ENCODE data around the gene SLC24A4.

The SLC24A4 gene

DNA sequence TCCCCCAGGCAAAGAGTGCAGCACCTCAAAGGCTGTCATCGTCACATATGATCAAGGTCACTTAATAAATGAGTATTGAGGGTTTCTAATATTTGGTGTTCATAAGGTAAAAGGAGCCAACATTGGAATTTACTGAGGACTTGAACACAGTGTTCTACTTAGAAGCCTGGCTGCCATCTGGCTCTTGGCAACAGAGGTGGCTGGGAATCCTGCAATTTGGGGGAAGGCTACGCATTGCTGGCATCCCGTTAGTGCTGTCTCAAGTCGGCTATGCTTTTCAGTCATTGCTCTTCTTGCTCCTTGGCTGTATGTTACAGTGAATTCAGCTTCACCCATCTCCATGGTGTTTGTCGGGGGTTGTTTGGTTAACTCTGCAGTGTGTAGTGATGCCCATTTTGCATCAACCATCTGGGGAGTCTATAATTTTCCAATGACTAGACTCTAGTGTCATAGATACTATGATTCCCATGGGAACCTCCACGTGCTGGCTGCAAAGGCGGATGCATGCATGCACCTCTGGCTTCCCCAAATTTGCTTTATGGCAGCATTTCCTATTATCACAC is 12.9 kb upstream of the SLC24A4 start:
- DNase-seq (ENCODE audit: low spot score), result no peak
- no peak overlapping the region for H2AK5ac ChIP-seq (ENCODE audit: low read depth, low read length)
- H3K4me3 ChIP-seq (ENCODE audit: low read length in 2 of 2), result no peak overlapping the region
- H2AFZ ChIP-seq (ENCODE audit: low read length), result no peak overlapping the region
- no peak overlapping the region for H2BK12ac ChIP-seq (ENCODE audit: low read length)
- H4K8ac ChIP-seq (ENCODE audit: low read depth, low read length), result no peak overlapping the region
- no peaks in the 10 kb centered on the region for H3K27me3 ChIP-seq (ENCODE audit: control insufficient read depth in 3 of 3, insufficient read depth in 3 of 3, low read depth in 1 of 3, low read length in 3 of 3)
- H3K14ac ChIP-seq (ENCODE audit: low read length), result no peak overlapping the region
- no peak overlapping the region for H3K23ac ChIP-seq (ENCODE audit: low read depth, low read length, poor library complexity)
- H3K79me1 ChIP-seq (ENCODE audit: low read depth, low read length), result no peaks in the 10 kb centered on the region
- no peak overlapping the region for H2BK15ac ChIP-seq (ENCODE audit: low read length)
- H3K18ac ChIP-seq (ENCODE audit: low read length), result no peak overlapping the region
- H2BK5ac ChIP-seq (ENCODE audit: low read length), result no peak overlapping the region
- no peak overlapping the region for H3K4me2 ChIP-seq (ENCODE audit: insufficient read depth, low read length, poor library complexity, severe bottlenecking)
- H3K9me3 ChIP-seq (replicated peaks in 1 of 2; ENCODE audit: control insufficient read depth in 2 of 2, insufficient read depth in 1 of 2, low read depth in 1 of 2, low read length in 2 of 2), result no peaks in the 10 kb centered on the region
- WGBS, 2 donors (ENCODE audit: extremely low coverage in 2 of 2, insufficient read length in 2 of 2, insufficient replicate concordance in 1 of 2), result no CpG with 5 or more reads among the region's 7 CpGs
- H4K91ac ChIP-seq (ENCODE audit: low read depth, low read length, poor library complexity), result no peak overlapping the region
- H3K36me3 ChIP-seq (replicated peaks in 1 of 2; ENCODE audit: control insufficient read depth in 2 of 2, insufficient read depth in 2 of 2, low read length in 2 of 2), result no peaks in the 10 kb centered on the region
- H3K9ac ChIP-seq (ENCODE audit: low read depth, low read length, poor library complexity), result no peak overlapping the region
- no peak overlapping the region for H2BK120ac ChIP-seq (ENCODE audit: low read depth, low read length)
- H3K4ac ChIP-seq (ENCODE audit: low read length), result no peak overlapping the region
- no peak overlapping the region for H3K27ac ChIP-seq (replicated peaks; ENCODE audit: low read length)
- H3K4me1 ChIP-seq (ENCODE audit: control insufficient read depth in 2 of 2, insufficient read depth in 1 of 2, low read depth in 1 of 2, low read length in 2 of 2), result peaks cover 0 to 1% of the 10 kb centered on the region in 2 donors

DNA sequence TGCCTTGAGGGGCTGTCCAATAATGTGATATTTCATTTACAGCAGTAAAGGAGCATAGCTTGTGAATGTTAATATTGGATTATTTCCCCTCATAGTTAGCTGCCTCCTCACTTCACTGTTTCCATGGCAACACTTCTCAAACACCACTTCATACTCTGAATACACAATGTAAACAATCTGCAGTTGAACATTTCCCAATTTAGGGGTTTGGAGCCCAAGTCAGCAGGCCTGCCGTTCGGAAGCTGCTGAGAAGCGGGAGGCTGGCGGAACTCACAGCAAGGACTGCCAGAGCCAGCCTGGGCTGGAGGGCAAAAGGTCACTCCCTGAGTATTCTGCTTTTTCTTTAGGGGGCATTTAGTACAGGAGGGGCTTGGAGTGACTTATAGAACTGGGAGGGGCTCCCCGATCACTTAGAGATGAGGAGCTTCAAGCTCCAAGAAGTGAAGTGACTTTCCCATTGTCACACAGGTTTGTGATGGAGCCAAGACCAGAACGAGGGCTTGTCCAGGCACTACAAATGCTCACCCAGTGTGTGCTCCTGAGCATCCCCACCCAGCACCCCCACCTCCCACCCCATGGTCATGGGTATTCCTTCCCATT is 12.1 kb upstream of the SLC24A4 start:
- H4K91ac ChIP-seq (ENCODE audit: low read depth, low read length, poor library complexity), result no peak overlapping the region
- H3K79me1 ChIP-seq (ENCODE audit: low read depth, low read length), result no peaks in the 10 kb centered on the region
- H3K9ac ChIP-seq (ENCODE audit: low read depth, low read length, poor library complexity), result no peak overlapping the region
- H3K18ac ChIP-seq (ENCODE audit: low read length), result no peak overlapping the region
- no peak for DNase-seq (ENCODE audit: low spot score)
- no peaks in the 10 kb centered on the region for H3K27me3 ChIP-seq (ENCODE audit: control insufficient read depth in 3 of 3, insufficient read depth in 3 of 3, low read depth in 1 of 3, low read length in 3 of 3)
- H2BK12ac ChIP-seq (ENCODE audit: low read length), result no peak overlapping the region
- no peak overlapping the region for H4K8ac ChIP-seq (ENCODE audit: low read depth, low read length)
- H3K4ac ChIP-seq (ENCODE audit: low read length), result no peak overlapping the region
- WGBS, 2 donors (ENCODE audit: extremely low coverage in 2 of 2, insufficient read length in 2 of 2, insufficient replicate concordance in 1 of 2), result no CpG with 5 or more reads among the region's 6 CpGs
- H3K27ac ChIP-seq (replicated peaks; ENCODE audit: low read length), result no peak overlapping the region
- no peak overlapping the region for H2AFZ ChIP-seq (ENCODE audit: low read length)
- no peak overlapping the region for H3K4me3 ChIP-seq (ENCODE audit: low read length in 2 of 2)
- H3K4me1 ChIP-seq (ENCODE audit: control insufficient read depth in 2 of 2, insufficient read depth in 1 of 2, low read depth in 1 of 2, low read length in 2 of 2), result peaks cover 0 to 1% of the 10 kb centered on the region in 2 donors
- no peak overlapping the region for H3K23ac ChIP-seq (ENCODE audit: low read depth, low read length, poor library complexity)
- H2BK5ac ChIP-seq (ENCODE audit: low read length), result no peak overlapping the region
- no peak overlapping the region for H3K4me2 ChIP-seq (ENCODE audit: insufficient read depth, low read length, poor library complexity, severe bottlenecking)
- no peak overlapping the region for H2BK120ac ChIP-seq (ENCODE audit: low read depth, low read length)
- no peaks in the 10 kb centered on the region for H3K9me3 ChIP-seq (replicated peaks in 1 of 2; ENCODE audit: control insufficient read depth in 2 of 2, insufficient read depth in 1 of 2, low read depth in 1 of 2, low read length in 2 of 2)
- H3K14ac ChIP-seq (ENCODE audit: low read length), result no peak overlapping the region
- H2AK5ac ChIP-seq (ENCODE audit: low read depth, low read length), result no peak overlapping the region
- H3K36me3 ChIP-seq (replicated peaks in 1 of 2; ENCODE audit: control insufficient read depth in 2 of 2, insufficient read depth in 2 of 2, low read length in 2 of 2), result no peaks in the 10 kb centered on the region
- H2BK15ac ChIP-seq (ENCODE audit: low read length), result no peak overlapping the region

DNA sequence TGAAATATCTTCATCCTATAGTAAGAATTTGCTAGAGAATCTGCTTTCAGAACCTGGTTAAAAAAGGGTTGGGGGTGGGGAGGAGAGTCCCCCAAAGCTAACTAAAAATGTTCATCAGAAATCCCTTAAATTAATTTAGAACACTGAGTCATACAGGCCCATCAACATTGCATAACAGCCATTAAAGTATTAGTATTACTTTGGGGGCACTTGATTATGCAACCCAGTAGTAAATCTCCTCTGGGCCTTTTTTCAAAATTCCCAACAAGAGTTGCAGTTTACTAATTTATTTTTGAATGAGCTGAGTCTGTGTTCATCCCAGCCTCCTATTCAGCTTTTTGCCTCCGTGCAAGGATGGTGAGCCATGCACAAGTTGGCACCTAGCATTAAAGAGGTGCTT is 8.8 kb upstream of the SLC24A4 start:
- DNase-seq (ENCODE audit: low spot score), result no peak
- no peak overlapping the region for H2AFZ ChIP-seq (ENCODE audit: low read length)
- no peaks in the 10 kb centered on the region for H3K79me1 ChIP-seq (ENCODE audit: low read depth, low read length)
- H3K4me2 ChIP-seq (ENCODE audit: insufficient read depth, low read length, poor library complexity, severe bottlenecking), result no peak overlapping the region
- no peak overlapping the region for H3K18ac ChIP-seq (ENCODE audit: low read length)
- no peak overlapping the region for H2BK120ac ChIP-seq (ENCODE audit: low read depth, low read length)
- H3K9me3 ChIP-seq (replicated peaks in 1 of 2; ENCODE audit: control insufficient read depth in 2 of 2, insufficient read depth in 1 of 2, low read depth in 1 of 2, low read length in 2 of 2), result no peaks in the 10 kb centered on the region
- H3K27me3 ChIP-seq (ENCODE audit: control insufficient read depth in 3 of 3, insufficient read depth in 3 of 3, low read depth in 1 of 3, low read length in 3 of 3), result peaks cover 0 to 5% (median 0%) of the 10 kb centered on the region in 3 experiments
- WGBS, 2 donors (ENCODE audit: extremely low coverage in 2 of 2, insufficient read length in 2 of 2, insufficient replicate concordance in 1 of 2), result no CpG with 5 or more reads among the region's 1 CpG
- H4K8ac ChIP-seq (ENCODE audit: low read depth, low read length), result no peak overlapping the region
- H3K23ac ChIP-seq (ENCODE audit: low read depth, low read length, poor library complexity), result no peak overlapping the region
- H3K4me3 ChIP-seq (ENCODE audit: low read length in 2 of 2), result no peak overlapping the region
- H2BK15ac ChIP-seq (ENCODE audit: low read length), result no peak overlapping the region
- no peak overlapping the region for H2BK5ac ChIP-seq (ENCODE audit: low read length)
- H3K9ac ChIP-seq (ENCODE audit: low read depth, low read length, poor library complexity), result no peak overlapping the region
- H3K4ac ChIP-seq (ENCODE audit: low read length), result no peak overlapping the region
- H3K27ac ChIP-seq (replicated peaks; ENCODE audit: low read length), result no peak overlapping the region
- H4K91ac ChIP-seq (ENCODE audit: low read depth, low read length, poor library complexity), result no peak overlapping the region
- no peak overlapping the region for H3K14ac ChIP-seq (ENCODE audit: low read length)
- no peak overlapping the region for H2BK12ac ChIP-seq (ENCODE audit: low read length)
- no peak overlapping the region for H2AK5ac ChIP-seq (ENCODE audit: low read depth, low read length)
- H3K36me3 ChIP-seq (replicated peaks in 1 of 2; ENCODE audit: control insufficient read depth in 2 of 2, insufficient read depth in 2 of 2, low read length in 2 of 2), result no peaks in the 10 kb centered on the region
- no peaks in the 10 kb centered on the region for H3K4me1 ChIP-seq (ENCODE audit: control insufficient read depth in 2 of 2, insufficient read depth in 1 of 2, low read depth in 1 of 2, low read length in 2 of 2)

DNA sequence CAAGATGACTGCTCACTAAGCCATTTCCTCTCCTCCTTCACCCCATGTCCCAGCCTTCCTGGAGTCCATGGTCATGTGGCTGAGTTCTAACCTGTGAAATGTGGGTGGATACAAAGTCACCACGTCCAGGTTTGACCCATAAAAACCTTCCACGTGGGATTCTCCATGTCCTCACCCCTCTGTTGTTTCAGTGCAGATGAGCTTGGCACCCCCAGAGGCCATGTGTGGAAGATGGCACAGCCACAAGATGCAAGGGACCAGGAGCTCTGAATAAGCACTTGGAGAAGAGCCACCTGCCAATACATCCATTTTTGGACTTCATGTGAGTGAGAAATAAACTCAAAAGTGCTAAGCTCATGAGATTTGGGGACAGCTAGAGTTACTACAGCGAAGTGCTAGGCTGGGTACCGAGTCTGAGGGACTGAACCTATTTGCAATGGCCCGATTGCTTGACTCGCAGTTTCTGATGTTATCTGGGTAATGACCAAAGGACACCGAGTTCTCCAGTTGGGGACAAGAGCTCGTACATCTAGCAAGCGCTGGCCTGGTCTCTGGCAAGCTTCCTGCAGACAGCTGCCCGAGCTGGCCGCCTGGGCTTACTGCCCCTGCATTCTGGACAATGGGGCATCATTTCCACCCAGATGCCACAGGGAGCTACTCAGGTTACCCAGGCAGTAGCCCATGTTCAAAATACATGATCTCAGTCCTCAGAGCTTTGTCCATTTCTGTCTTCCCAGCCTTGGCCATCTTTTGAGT is 7.7 kb upstream of the SLC24A4 start:
- H3K79me1 ChIP-seq (ENCODE audit: low read depth, low read length), result no peaks in the 10 kb centered on the region
- H3K27ac ChIP-seq (replicated peaks; ENCODE audit: low read length), result no peak overlapping the region
- H2AFZ ChIP-seq (ENCODE audit: low read length), result no peak overlapping the region
- H3K36me3 ChIP-seq (replicated peaks in 1 of 2; ENCODE audit: control insufficient read depth in 2 of 2, insufficient read depth in 2 of 2, low read length in 2 of 2), result no peaks in the 10 kb centered on the region
- H2BK120ac ChIP-seq (ENCODE audit: low read depth, low read length), result no peak overlapping the region
- WGBS, 2 donors (ENCODE audit: extremely low coverage in 2 of 2, insufficient read length in 2 of 2, insufficient replicate concordance in 1 of 2), result no CpG with 5 or more reads among the region's 11 CpGs
- H2BK5ac ChIP-seq (ENCODE audit: low read length), result no peak overlapping the region
- no peak overlapping the region for H4K91ac ChIP-seq (ENCODE audit: low read depth, low read length, poor library complexity)
- DNase-seq (ENCODE audit: low spot score), result no peak
- no peak overlapping the region for H2AK5ac ChIP-seq (ENCODE audit: low read depth, low read length)
- H3K4me3 ChIP-seq (ENCODE audit: low read length in 2 of 2), result no peak overlapping the region
- no peaks in the 10 kb centered on the region for H3K9me3 ChIP-seq (replicated peaks in 1 of 2; ENCODE audit: control insufficient read depth in 2 of 2, insufficient read depth in 1 of 2, low read depth in 1 of 2, low read length in 2 of 2)
- H3K18ac ChIP-seq (ENCODE audit: low read length), result no peak overlapping the region
- H3K27me3 ChIP-seq (ENCODE audit: control insufficient read depth in 3 of 3, insufficient read depth in 3 of 3, low read depth in 1 of 3, low read length in 3 of 3), result peaks cover 0 to 11% (median 3%) of the 10 kb centered on the region in 3 experiments
- no peaks in the 10 kb centered on the region for H3K4me1 ChIP-seq (ENCODE audit: control insufficient read depth in 2 of 2, insufficient read depth in 1 of 2, low read depth in 1 of 2, low read length in 2 of 2)
- no peak overlapping the region for H4K8ac ChIP-seq (ENCODE audit: low read depth, low read length)
- no peak overlapping the region for H3K4ac ChIP-seq (ENCODE audit: low read length)
- H3K9ac ChIP-seq (ENCODE audit: low read depth, low read length, poor library complexity), result no peak overlapping the region
- no peak overlapping the region for H2BK15ac ChIP-seq (ENCODE audit: low read length)
- no peak overlapping the region for H3K14ac ChIP-seq (ENCODE audit: low read length)
- no peak overlapping the region for H3K4me2 ChIP-seq (ENCODE audit: insufficient read depth, low read length, poor library complexity, severe bottlenecking)
- no peak overlapping the region for H2BK12ac ChIP-seq (ENCODE audit: low read length)
- H3K23ac ChIP-seq (ENCODE audit: low read depth, low read length, poor library complexity), result no peak overlapping the region
